ENCODE results near the gene DR1.

DNA sequence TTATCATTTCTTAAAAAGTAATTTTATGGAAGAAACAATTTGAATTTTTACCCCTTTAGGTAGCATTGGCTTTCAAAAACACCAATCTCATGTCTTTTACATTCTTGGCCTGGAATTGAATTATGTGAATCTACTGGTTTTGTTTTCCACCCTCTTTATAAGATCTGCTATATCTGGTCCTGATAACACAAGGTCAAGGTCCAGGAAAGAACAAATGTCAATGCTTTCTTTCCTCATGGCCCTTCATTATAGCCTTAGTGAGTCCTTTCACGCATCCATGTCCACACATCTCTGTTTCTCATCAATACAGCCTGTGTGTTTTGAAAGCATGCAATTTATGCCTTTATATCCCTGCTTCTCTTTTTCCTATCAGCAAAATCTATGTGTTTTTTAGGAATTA, 24.0 kb upstream of the DR1 start:
- TF ChIP-seq, protein P1, sequence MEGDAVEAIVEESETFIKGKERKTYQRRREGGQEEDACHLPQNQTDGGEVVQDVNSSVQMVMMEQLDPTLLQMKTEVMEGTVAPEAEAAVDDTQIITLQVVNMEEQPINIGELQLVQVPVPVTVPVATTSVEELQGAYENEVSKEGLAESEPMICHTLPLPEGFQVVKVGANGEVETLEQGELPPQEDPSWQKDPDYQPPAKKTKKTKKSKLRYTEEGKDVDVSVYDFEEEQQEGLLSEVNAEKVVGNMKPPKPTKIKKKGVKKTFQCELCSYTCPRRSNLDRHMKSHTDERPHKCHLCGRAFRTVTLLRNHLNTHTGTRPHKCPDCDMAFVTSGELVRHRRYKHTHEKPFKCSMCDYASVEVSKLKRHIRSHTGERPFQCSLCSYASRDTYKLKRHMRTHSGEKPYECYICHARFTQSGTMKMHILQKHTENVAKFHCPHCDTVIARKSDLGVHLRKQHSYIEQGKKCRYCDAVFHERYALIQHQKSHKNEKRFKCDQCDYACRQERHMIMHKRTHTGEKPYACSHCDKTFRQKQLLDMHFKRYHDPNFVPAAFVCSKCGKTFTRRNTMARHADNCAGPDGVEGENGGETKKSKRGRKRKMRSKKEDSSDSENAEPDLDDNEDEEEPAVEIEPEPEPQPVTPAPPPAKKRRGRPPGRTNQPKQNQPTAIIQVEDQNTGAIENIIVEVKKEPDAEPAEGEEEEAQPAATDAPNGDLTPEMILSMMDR (IDR thresholded peaks at IDR 0.05): no peak
- TF ChIP-seq POLR2AphosphoS5 (IDR thresholded peaks at IDR 0.05): no peak
- TF ChIP-seq POLR2A (IDR thresholded peaks at IDR 0.05): no peak
- no peak for TF ChIP-seq EP300 (IDR thresholded peaks at IDR 0.05)

Measured in sigmoid colon (tissue), 4 donors.